Measurements from ENCODE around the gene BBOF1.

DNA sequence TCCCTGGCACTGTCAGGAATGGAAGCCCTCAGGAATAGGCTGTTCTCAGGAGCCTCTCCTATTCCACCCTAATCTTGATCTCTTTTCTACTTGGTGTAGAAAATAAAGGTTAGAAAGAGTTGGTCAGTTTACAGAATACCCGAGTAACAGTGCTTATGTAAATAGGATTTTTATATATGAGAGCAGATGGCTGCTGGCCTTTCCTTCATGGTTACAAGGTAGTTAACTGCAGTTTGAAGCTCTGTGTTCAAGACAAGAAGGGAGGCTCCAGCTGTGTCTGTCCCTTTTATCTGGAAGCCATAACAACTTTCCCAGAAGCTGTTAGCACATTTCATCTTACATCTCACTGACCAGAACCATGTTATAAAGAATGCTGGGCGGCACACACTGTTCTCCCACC, 23.1 kb downstream of the BBOF1 start:
- no peak for TF ChIP-seq EZH2 (IDR thresholded peaks at IDR 0.05; ENCODE audit: insufficient read depth, poor library complexity, severe bottlenecking)
- no peak for TF ChIP-seq EZH2phosphoT487 (IDR thresholded peaks at IDR 0.05; ENCODE audit: insufficient read depth, low read depth)
